ENCODE results near the gene CMTR1.

DNA sequence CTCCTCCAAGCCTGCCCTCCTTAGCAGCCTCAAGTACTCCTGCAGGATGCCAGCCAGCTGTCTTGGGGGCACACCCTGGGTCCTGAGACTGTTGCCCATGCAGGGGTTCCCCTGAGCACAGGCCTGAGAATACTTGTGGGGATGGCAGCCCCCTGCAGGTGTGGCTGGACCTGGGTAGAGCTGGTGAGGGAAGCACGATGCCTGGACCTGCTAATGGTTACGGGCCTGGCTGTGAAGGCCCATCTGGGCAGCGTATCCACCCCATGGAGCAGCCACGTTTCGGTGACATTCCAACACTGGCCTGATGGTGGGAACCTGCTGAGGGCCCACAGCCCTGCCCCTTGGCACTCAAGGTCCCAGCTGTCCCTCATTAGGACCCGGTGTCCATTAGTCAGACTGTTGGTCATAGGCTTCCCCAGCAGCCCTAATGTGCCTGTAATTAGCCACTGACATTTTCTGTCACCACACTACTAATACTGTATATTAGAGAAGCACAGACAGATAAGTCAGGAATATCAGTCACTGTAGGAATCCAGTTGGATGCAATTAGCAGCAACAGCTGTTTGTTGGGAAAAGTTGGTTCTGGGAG lies 46.3 kb downstream of the CMTR1 start:
- no peak for TF ChIP-seq POLR2AphosphoS5 (IDR thresholded peaks at IDR 0.05; ENCODE audit: low read depth)
- TF ChIP-seq, protein P1, sequence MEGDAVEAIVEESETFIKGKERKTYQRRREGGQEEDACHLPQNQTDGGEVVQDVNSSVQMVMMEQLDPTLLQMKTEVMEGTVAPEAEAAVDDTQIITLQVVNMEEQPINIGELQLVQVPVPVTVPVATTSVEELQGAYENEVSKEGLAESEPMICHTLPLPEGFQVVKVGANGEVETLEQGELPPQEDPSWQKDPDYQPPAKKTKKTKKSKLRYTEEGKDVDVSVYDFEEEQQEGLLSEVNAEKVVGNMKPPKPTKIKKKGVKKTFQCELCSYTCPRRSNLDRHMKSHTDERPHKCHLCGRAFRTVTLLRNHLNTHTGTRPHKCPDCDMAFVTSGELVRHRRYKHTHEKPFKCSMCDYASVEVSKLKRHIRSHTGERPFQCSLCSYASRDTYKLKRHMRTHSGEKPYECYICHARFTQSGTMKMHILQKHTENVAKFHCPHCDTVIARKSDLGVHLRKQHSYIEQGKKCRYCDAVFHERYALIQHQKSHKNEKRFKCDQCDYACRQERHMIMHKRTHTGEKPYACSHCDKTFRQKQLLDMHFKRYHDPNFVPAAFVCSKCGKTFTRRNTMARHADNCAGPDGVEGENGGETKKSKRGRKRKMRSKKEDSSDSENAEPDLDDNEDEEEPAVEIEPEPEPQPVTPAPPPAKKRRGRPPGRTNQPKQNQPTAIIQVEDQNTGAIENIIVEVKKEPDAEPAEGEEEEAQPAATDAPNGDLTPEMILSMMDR (IDR thresholded peaks at IDR 0.05; ENCODE audit: insufficient read depth, low read length) = no peak
- TF ChIP-seq, protein P2, sequence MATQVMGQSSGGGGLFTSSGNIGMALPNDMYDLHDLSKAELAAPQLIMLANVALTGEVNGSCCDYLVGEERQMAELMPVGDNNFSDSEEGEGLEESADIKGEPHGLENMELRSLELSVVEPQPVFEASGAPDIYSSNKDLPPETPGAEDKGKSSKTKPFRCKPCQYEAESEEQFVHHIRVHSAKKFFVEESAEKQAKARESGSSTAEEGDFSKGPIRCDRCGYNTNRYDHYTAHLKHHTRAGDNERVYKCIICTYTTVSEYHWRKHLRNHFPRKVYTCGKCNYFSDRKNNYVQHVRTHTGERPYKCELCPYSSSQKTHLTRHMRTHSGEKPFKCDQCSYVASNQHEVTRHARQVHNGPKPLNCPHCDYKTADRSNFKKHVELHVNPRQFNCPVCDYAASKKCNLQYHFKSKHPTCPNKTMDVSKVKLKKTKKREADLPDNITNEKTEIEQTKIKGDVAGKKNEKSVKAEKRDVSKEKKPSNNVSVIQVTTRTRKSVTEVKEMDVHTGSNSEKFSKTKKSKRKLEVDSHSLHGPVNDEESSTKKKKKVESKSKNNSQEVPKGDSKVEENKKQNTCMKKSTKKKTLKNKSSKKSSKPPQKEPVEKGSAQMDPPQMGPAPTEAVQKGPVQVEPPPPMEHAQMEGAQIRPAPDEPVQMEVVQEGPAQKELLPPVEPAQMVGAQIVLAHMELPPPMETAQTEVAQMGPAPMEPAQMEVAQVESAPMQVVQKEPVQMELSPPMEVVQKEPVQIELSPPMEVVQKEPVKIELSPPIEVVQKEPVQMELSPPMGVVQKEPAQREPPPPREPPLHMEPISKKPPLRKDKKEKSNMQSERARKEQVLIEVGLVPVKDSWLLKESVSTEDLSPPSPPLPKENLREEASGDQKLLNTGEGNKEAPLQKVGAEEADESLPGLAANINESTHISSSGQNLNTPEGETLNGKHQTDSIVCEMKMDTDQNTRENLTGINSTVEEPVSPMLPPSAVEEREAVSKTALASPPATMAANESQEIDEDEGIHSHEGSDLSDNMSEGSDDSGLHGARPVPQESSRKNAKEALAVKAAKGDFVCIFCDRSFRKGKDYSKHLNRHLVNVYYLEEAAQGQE (IDR thresholded peaks at IDR 0.05; ENCODE audit: insufficient replicate concordance, low read depth) = no peak
